ENCODE results near the gene LAPTM4A.

- TF ChIP-seq, protein P1, sequence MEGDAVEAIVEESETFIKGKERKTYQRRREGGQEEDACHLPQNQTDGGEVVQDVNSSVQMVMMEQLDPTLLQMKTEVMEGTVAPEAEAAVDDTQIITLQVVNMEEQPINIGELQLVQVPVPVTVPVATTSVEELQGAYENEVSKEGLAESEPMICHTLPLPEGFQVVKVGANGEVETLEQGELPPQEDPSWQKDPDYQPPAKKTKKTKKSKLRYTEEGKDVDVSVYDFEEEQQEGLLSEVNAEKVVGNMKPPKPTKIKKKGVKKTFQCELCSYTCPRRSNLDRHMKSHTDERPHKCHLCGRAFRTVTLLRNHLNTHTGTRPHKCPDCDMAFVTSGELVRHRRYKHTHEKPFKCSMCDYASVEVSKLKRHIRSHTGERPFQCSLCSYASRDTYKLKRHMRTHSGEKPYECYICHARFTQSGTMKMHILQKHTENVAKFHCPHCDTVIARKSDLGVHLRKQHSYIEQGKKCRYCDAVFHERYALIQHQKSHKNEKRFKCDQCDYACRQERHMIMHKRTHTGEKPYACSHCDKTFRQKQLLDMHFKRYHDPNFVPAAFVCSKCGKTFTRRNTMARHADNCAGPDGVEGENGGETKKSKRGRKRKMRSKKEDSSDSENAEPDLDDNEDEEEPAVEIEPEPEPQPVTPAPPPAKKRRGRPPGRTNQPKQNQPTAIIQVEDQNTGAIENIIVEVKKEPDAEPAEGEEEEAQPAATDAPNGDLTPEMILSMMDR (conservative IDR thresholded peaks at IDR 0.05 in 1 of 2, IDR thresholded peaks at IDR 0.05 in 1 of 2; ENCODE audit: extremely low read depth in 1 of 2, insufficient read depth in 1 of 2, low read depth in 1 of 2, low read length in 2 of 2): no peak
- no peak for TF ChIP-seq EZH2 (IDR thresholded peaks at IDR 0.05; ENCODE audit: borderline replicate concordance, low read length)
Observed at GRCh38 chr2:20089715-20090464, 38.5 kb upstream of the LAPTM4A start.
